ENCODE data around the gene VIPR2.

GRCh38 chr7:158997471-158997870 is 147.2 kb downstream of the VIPR2 start:
- no peak for TF ChIP-seq CTCF (conservative IDR thresholded peaks at IDR 0.05)
- TF ChIP-seq ZFX (IDR thresholded peaks at IDR 0.05), result no peak
